IMR-90 (cell line): Measurements from ENCODE around the gene CFDP1.

Source experiments
- CEBPB ChIP-seq: IDR thresholded peaks from 2 replicates; pipeline ENCODE4 v1.6.1; 2012; ENCODE audit warnings: low read depth, low read length, improper control_type of control experiment
- CHD1 ChIP-seq: IDR thresholded peaks from 2 replicates; pipeline ENCODE4 v1.6.1; 2012; ENCODE audit warnings: low read depth, low read length, improper control_type of control experiment
- CTCF ChIP-seq: conservative IDR thresholded peaks from 2 replicates; pipeline ENCODE4 v1.5.1; 2012; ENCODE audit warnings: mild to moderate bottlenecking, low read depth, low read length, improper control_type of control experiment
- ELK1 ChIP-seq: fragments of 150-350 bp; IDR thresholded peaks from 2 replicates; pipeline ENCODE4 v1.6.1; 2016; ENCODE audit warnings: low read depth, mild to moderate bottlenecking, low read length, moderate library complexity, borderline replicate concordance
- FOS ChIP-seq: fragments of 150-350 bp; IDR thresholded peaks from 2 replicates; pipeline ENCODE4 v1.6.1; 2016; ENCODE audit warnings: low read depth, low read length
- MAFK ChIP-seq: IDR thresholded peaks from 2 replicates; pipeline ENCODE4 v1.6.1; 2012; ENCODE audit warnings: low read depth, low read length, improper control_type of control experiment
- MAZ ChIP-seq: IDR thresholded peaks from 2 replicates; pipeline ENCODE4 v1.6.1; 2012; ENCODE audit warnings: low read depth, mild to moderate bottlenecking, low read length, improper control_type of control experiment, moderate library complexity, borderline replicate concordance
- NFE2L2 ChIP-seq: fragments of 150-350 bp; IDR thresholded peaks from 2 replicates; pipeline ENCODE4 v1.6.1; 2016; ENCODE audit warnings: low read depth, mild to moderate bottlenecking, low read length
- POLR2A ChIP-seq: IDR thresholded peaks from 2 replicates; pipeline ENCODE4 v1.6.1; 2012; ENCODE audit warnings: mild to moderate bottlenecking, low read depth, low read length
- RAD21 ChIP-seq: IDR thresholded peaks from 2 replicates; pipeline ENCODE4 v1.6.1; 2012; ENCODE audit warnings: low read length, improper control_type of control experiment
- RCOR1 ChIP-seq: IDR thresholded peaks from 2 replicates; pipeline ENCODE4 v1.6.1; 2012; ENCODE audit warnings: mild to moderate bottlenecking, low read length, improper control_type of control experiment; ENCODE audit not compliant: insufficient replicate concordance
- RFX5 ChIP-seq: IDR thresholded peaks from 2 replicates; pipeline ENCODE4 v1.8.0; 2012; ENCODE audit warnings: low read depth, mild to moderate bottlenecking, low read length, moderate library complexity
- SMC3 ChIP-seq: fragments of 150-350 bp; IDR thresholded peaks from 2 replicates; pipeline ENCODE4 v1.6.1; 2016; ENCODE audit warnings: low read depth, mild to moderate bottlenecking, antibody characterized with exemption, low read length, moderate library complexity
- USF2 ChIP-seq: fragments of 150-350 bp; IDR thresholded peaks from 2 replicates; pipeline ENCODE4 v1.6.1; 2017; ENCODE audit warnings: mild to moderate bottlenecking, antibody characterized with exemption, low read length, low read depth

- no peak for TF ChIP-seq CTCF
- TF ChIP-seq POLR2A, result no peak
- no peak for TF ChIP-seq ELK1
- no peak for TF ChIP-seq SMC3
- no peak for TF ChIP-seq MAZ
- no peak for TF ChIP-seq CHD1
- TF ChIP-seq RAD21, result no peak
- TF ChIP-seq CEBPB, result no peak
- no peak for TF ChIP-seq MAFK
- no peak for TF ChIP-seq NFE2L2
- TF ChIP-seq RFX5, result no peak
- TF ChIP-seq FOS, result no peak
- no peak for TF ChIP-seq USF2
- TF ChIP-seq RCOR1, result no peak
Observed at GRCh38 chr16:75261590-75262078, 171.7 kb downstream of the CFDP1 start.
